A673 (cell line): ENCODE measurements around the gene RBFOX1. TPM values are rescaled to one million over a fixed set of nuclear protein-coding genes. Genes with fewer than 3 reads are reported as not detected.
A peak's percentile ranks its signal among the peaks of the same experiment; 100 is the strongest.

Source experiments
- BruUV-seq: library from RNA; stranded (reverse); fragments of 400-500 nt; replicated peaks from 2 replicates; lab custom pipeline; 2021; lab: Mats Ljungman, UMichigan
- CTCF ChIA-PET: fragments of 300-600 bp; sonication (Branson Sonifier 250); formaldehyde crosslinking; loops from one replicate; lab custom pipeline; 2022; ENCODE audit warnings: antibody characterized with exemption; lab: Charles Lee
- POLR2A ChIA-PET: fragments of 300-600 bp; sonication (Branson Sonifier 250); formaldehyde crosslinking; loops from one replicate; lab custom pipeline; 2022; ENCODE audit warnings: antibody characterized with exemption; ENCODE audit not compliant: low non-redundant PET; lab: Charles Lee
- DNase-seq: peaks from one replicate; pipeline ENCODE4 v3.0.0-alpha.2; 2015; ENCODE audit warnings: low spot score
- H3K27ac ChIP-seq: fragments of 200-600 bp; sonication (generic); 2 replicates; pipeline ENCODE4 v1.5.1; 2016; ENCODE audit warnings: mixed run types, low read depth, mild to moderate bottlenecking, mixed read lengths, antibody characterized with exemption, low read length; ENCODE audit not compliant: poor library complexity, severe bottlenecking
- H3K27me3 ChIP-seq: fragments of 200-600 bp; sonication (generic); replicated peaks from 2 replicates; pipeline ENCODE4 v1.6.1; 2017; ENCODE audit warnings: mixed run types, low read depth, mild to moderate bottlenecking, mixed read lengths, antibody characterized with exemption, low read length; ENCODE audit not compliant: insufficient read depth, poor library complexity
- H3K36me3 ChIP-seq: fragments of 200-600 bp; sonication (generic); 2 replicates; pipeline ENCODE4 v1.6.1; 2016; ENCODE audit warnings: mixed run types, mild to moderate bottlenecking, mixed read lengths, antibody characterized with exemption, low read length; ENCODE audit not compliant: insufficient read depth, poor library complexity, severe bottlenecking
- H3K4me1 ChIP-seq: fragments of 200-600 bp; sonication (generic); 2 replicates; pipeline ENCODE4 v1.6.1; 2017; ENCODE audit warnings: mixed run types, mild to moderate bottlenecking, mixed read lengths, antibody characterized with exemption, low read length; ENCODE audit not compliant: insufficient read depth, poor library complexity, severe bottlenecking
- H3K4me3 ChIP-seq: fragments of 200-600 bp; sonication (generic); 2 replicates; pipeline ENCODE4 v1.5.1; 2016; ENCODE audit warnings: low read depth, mixed run types, mild to moderate bottlenecking, mixed read lengths, low read length; ENCODE audit not compliant: poor library complexity, severe bottlenecking
- H3K9me3 ChIP-seq: fragments of 200-600 bp; sonication (generic); 2 replicates; pipeline ENCODE4 v1.6.1; 2016; ENCODE audit warnings: mixed run types, low read depth, mild to moderate bottlenecking, mixed read lengths, antibody characterized with exemption, low read length; ENCODE audit not compliant: poor library complexity, severe bottlenecking
- EZH2 ChIP-seq: fragments of 200-600 bp; sonication (generic); IDR thresholded peaks from 2 replicates; pipeline ENCODE4 v1.6.1; 2017; ENCODE audit warnings: borderline replicate concordance, low read depth, mild to moderate bottlenecking, mixed read lengths, antibody characterized with exemption, low read length; ENCODE audit not compliant: poor library complexity, severe bottlenecking
- intact Hi-C: fragments of 100-400 bp; cut with micrococcal nuclease; formaldehyde crosslinking; loops from one replicate; pipeline ENCODE4 v1.10.0; 2022; ENCODE audit not compliant: unreplicated experiment
- total RNA-seq: library from RNA; stranded (reverse); gene quantifications from 2 replicates; pipeline ENCODE4 v1.2.3, GENCODE V29; 2021
- TF ChIP-seq, protein P1 (sequence below): fragments of 300-800, 200-600 bp; sonication (generic); conservative IDR thresholded peaks from 2 replicates; pipeline ENCODE4 v1.5.1; 2017; ENCODE audit warnings: low read depth, mild to moderate bottlenecking, antibody characterized with exemption, low read length, moderate library complexity, mixed read lengths

The RBFOX1 gene
- total RNA-seq, 1 experiment from 2014 or later: 1.8 TPM

DNA sequence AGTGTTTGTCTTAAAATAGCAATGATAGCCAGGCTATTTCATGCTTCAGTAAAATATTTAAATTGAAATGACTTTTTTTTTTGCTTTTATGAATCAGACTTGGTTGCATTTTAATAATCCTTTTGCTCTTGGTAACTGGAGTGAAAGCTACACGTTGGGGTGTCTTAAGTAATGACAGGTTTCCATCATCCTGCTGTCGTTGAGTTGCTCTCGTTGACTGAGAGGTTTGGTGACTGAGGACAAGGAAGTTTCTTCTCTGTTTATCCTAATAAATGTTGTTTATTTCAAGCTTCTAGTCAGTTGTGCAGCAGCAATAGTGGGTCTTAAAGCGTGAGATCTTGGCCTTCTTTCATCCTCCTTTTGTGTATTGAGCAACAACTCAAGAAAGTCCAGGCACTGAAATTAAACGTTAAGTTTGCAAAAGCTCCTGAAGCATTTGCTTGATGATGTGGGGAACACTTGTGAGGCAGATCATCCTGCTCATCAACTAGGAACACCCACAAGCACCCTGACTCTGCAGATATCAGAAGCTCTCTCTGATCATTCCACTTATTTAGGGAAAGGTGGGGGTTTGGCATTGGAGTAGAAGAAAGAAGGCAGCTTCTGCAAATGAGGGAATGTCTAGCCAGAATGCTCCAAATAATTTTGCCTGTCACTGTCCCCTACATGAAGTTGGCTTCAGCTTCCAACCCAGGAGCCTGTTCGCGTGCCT, 179.1 kb downstream of the RBFOX1 start:
- TF ChIP-seq, protein P1, sequence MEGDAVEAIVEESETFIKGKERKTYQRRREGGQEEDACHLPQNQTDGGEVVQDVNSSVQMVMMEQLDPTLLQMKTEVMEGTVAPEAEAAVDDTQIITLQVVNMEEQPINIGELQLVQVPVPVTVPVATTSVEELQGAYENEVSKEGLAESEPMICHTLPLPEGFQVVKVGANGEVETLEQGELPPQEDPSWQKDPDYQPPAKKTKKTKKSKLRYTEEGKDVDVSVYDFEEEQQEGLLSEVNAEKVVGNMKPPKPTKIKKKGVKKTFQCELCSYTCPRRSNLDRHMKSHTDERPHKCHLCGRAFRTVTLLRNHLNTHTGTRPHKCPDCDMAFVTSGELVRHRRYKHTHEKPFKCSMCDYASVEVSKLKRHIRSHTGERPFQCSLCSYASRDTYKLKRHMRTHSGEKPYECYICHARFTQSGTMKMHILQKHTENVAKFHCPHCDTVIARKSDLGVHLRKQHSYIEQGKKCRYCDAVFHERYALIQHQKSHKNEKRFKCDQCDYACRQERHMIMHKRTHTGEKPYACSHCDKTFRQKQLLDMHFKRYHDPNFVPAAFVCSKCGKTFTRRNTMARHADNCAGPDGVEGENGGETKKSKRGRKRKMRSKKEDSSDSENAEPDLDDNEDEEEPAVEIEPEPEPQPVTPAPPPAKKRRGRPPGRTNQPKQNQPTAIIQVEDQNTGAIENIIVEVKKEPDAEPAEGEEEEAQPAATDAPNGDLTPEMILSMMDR: no peak
- no peaks in the 10 kb centered on the region for H3K4me1 ChIP-seq
- ChIA-PET POLR2A (no interaction called here), CTCF (no interaction called here)
- H3K27me3 ChIP-seq: no peaks in the 10 kb centered on the region
- DNase-seq: no peak
- intact Hi-C loops: no loop called here
- H3K9me3 ChIP-seq: no peaks in the 10 kb centered on the region
- H3K36me3 ChIP-seq: no peaks in the 10 kb centered on the region
- BruUV-seq: no TSS peak
- H3K4me3 ChIP-seq: no peak overlapping the region
- H3K27ac ChIP-seq: no peak overlapping the region

DNA sequence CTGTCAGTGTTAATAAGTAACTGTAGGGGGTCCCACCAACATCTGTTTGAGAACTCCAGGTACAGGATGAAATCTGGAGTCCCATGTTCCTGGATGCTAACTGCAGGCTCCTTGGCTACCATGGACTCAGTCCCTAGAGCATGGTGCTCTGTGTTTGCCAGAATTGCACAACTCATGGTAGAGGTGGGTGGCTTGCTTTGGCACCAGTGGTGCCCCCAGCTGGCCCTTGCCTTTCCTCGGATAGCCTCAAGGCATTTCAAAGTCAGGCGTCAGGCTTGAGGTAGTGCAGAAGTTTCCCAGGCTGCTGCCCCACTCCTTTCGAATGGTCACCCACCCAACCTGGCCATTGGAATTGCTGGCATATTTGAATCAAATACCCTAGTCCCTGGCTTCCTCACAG, 179.9 kb downstream of the RBFOX1 start:
- no peak for DNase-seq
- Histone ChIP-seq H3K4me1 (no peaks in the 10 kb centered on the region), H3K27ac (no peak overlapping the region), H3K27me3 (no peaks in the 10 kb centered on the region), H3K36me3 (no peaks in the 10 kb centered on the region), H3K9me3 (peaks cover under 1% of the 10 kb centered on the region), H3K4me3 (no peak overlapping the region)
- TF ChIP-seq, protein P1: no peak
- no peak for TF ChIP-seq EZH2
- CTCF ChIA-PET: no interaction called here
- POLR2A ChIA-PET: no interaction called here
- intact Hi-C loops: no loop called here
- BruUV-seq: no TSS peak

DNA sequence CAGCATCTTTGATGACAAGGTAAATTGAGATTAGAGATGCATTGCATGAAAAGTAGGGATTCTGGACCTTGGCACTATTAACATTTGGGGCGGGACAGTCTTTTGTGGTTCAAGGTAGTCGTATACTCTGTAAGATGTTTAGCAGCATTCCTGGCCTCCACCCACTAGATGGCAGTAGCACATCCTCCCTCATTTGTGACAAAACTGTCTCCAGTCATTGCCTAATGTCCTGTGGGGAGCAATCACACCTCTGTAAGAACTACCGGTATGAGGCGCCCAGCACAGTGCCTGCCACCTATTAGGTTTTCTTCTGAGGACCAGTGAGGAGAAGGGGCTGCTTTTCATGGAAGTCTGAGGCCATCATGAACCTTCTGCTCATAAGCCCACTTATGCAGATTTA, 180.8 kb downstream of the RBFOX1 start:
- Histone ChIP-seq H3K36me3 (no peaks in the 10 kb centered on the region), H3K27me3 (no peaks in the 10 kb centered on the region), H3K27ac (no peak overlapping the region), H3K9me3 (peaks cover 10% of the 10 kb centered on the region), H3K4me3 (no peak overlapping the region), H3K4me1 (no peaks in the 10 kb centered on the region)
- intact Hi-C loops: no loop called here
- TF ChIP-seq, protein P1: peak; percentile 53
- no peak for TF ChIP-seq EZH2
- peak; percentile 44 for DNase-seq
- ChIA-PET CTCF (no interaction called here), POLR2A (no interaction called here)
- no TSS peak for BruUV-seq
